Stimulated activated naive CD8-positive, alpha-beta T cell treated with anti-CD3 and anti-CD28 coated beads, Interleukin-15, Interleukin-2, amounts not matched to agents 100 U/mL and 50 U/mL, for 24 hours (primary cell): ENCODE data around the gene GJA10.

Experiments used
- ATAC-seq: fragments of 150-1000 bp; cut with Tn5 transposase; one replicate; pipeline ENCODE4 v1.10.0; 2021
- DNase-seq: peaks from one replicate; pipeline ENCODE4 v3.0.0; 2021

The GJA10 gene

GRCh38 chr6:89917216-89917615, 22.9 kb downstream of the GJA10 start:
- ATAC-seq, result no peak
- DNase-seq, result no peak

- DNase-seq (no peak), ATAC-seq (no peak)
These were observed 23.6 kb downstream of the GJA10 start for GRCh38 chr6:89917801-89918366.

- ATAC-seq, result no peak
- no peak for DNase-seq
These were observed 26.9 kb downstream of the GJA10 start for GRCh38 chr6:89921197-89921596.

GRCh38 chr6:89921691-89922090, 27.4 kb downstream of the GJA10 start:
- ATAC-seq (no peak), DNase-seq (no peak)

GRCh38 chr6:89924231-89924630, 30.0 kb downstream of the GJA10 start:
- no peak for DNase-seq
- ATAC-seq, result no peak

- no peak for DNase-seq
- peak; percentile 34 for ATAC-seq
These were observed 31.6 kb downstream of the GJA10 start for GRCh38 chr6:89925826-89926225.

- ATAC-seq (no peak), DNase-seq (no peak)
These were observed 33.0 kb downstream of the GJA10 start for GRCh38 chr6:89927264-89927663.

GRCh38 chr6:89927791-89928550, 33.7 kb downstream of the GJA10 start:
- no peak for ATAC-seq
- DNase-seq, result no peak

GRCh38 chr6:89928604-89929003, 34.3 kb downstream of the GJA10 start:
- no peak for DNase-seq
- ATAC-seq, result peak; percentile 45

- no peak for ATAC-seq
- DNase-seq, result no peak
These were observed 36.5 kb downstream of the GJA10 start for GRCh38 chr6:89930789-89931188.

GRCh38 chr6:89932245-89932802, 38.1 kb downstream of the GJA10 start:
- no peak for DNase-seq
- no peak for ATAC-seq

- ATAC-seq (no peak), DNase-seq (no peak)
These were observed 40.6 kb downstream of the GJA10 start for GRCh38 chr6:89934685-89935366.

GRCh38 chr6:89936177-89936576, 41.9 kb downstream of the GJA10 start:
- ATAC-seq (no peak), DNase-seq (no peak)

- ATAC-seq, result no peak
These were observed 43.7 kb downstream of the GJA10 start for GRCh38 chr6:89938014-89938413.

GRCh38 chr6:89939144-89939543, 44.9 kb downstream of the GJA10 start:
- ATAC-seq (no peak), DNase-seq (peak; percentile 2)

More at GRCh38 chr6:89938014-89938413, 43.7 kb downstream of the GJA10 start:
- no peak for DNase-seq

GRCh38 chr6:89940225-89941027, 46.2 kb downstream of the GJA10 start:
- peak; percentile 49 for DNase-seq
- peak; percentile 75 for ATAC-seq

GRCh38 chr6:89941031-89941762, 46.9 kb downstream of the GJA10 start:
- DNase-seq (peak; percentile 3), ATAC-seq (no peak)

- no peak for ATAC-seq
- DNase-seq, result no peak
These were observed 47.7 kb downstream of the GJA10 start for GRCh38 chr6:89941763-89942497.

GRCh38 chr6:89942601-89943000, 48.3 kb downstream of the GJA10 start:
- DNase-seq, result no peak
- ATAC-seq, result no peak

- no peak for ATAC-seq
- DNase-seq, result no peak
These were observed 50.0 kb downstream of the GJA10 start for GRCh38 chr6:89944181-89944755.
